Measurements from ENCODE around the gene SESTD1.
"Not testable (repeated sequence)": the region's sequence is repeated elsewhere in the genome, so short reads cannot be mapped to it uniquely, and the experiment has no call there.

The SESTD1 gene

DNA sequence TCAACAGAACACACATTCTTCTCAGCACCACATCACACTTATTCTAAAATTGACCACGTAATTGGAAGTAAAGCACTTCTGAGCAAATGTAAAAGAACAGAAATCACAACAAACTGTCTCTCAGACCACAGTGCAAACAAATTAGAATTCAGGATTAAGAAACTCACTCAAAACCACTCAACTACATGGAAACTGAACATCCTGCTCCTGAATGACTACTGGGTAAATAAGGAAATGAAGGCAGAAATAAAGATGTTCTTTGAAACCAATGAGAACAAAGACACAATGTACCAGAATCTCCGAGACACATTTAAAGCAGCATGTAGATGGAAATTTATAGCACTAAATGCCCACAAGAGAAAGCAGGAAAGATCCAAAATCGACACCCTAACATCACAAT lies 50.0 kb downstream of the SESTD1 start:
- H3K27me3 Mint-ChIP-seq; ATAC-seq (ENCODE audit: low read depth); H3K4me3 Mint-ChIP-seq; DNase-seq (ENCODE audit: low spot score in 2 of 2): not testable (repeated sequence)
- Mint-ChIP-seq H3K4me1 (peaks cover 27% of the 10 kb centered on the region), H3K27ac (peak overlapping the region; percentile 30), H3K9me3 (peaks cover 13% of the 10 kb centered on the region), H3K36me3 (peaks cover 21% of the 10 kb centered on the region)

DNA sequence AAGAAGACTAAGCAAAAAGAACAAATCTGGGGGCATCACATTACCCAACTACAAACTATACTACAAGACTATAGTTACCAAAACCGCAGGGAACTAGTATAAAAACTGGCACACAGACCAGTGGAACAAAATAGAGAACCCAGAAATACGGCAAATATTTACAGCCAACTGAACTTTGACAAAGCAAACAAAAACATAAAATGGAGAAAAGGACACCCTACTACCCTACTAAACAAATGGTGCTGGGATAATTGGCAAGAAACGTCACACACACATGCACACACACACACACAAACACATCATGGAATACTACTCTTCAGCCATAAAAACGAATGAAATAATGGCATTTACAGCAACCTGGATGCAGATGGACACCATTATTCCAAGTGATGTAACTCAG lies 53.3 kb downstream of the SESTD1 start:
- H3K36me3 Mint-ChIP-seq: peaks cover 32% of the 10 kb centered on the region
- DNase-seq (ENCODE audit: low spot score in 2 of 2) (no peak), ATAC-seq (ENCODE audit: low read depth) (no peak)
- H3K27me3 Mint-ChIP-seq: no peaks in the 10 kb centered on the region
- H3K4me1 Mint-ChIP-seq: peaks cover 27% of the 10 kb centered on the region
- peaks cover 25% of the 10 kb centered on the region for H3K9me3 Mint-ChIP-seq
- no peak overlapping the region for H3K4me3 Mint-ChIP-seq
- no peak overlapping the region for H3K27ac Mint-ChIP-seq

DNA sequence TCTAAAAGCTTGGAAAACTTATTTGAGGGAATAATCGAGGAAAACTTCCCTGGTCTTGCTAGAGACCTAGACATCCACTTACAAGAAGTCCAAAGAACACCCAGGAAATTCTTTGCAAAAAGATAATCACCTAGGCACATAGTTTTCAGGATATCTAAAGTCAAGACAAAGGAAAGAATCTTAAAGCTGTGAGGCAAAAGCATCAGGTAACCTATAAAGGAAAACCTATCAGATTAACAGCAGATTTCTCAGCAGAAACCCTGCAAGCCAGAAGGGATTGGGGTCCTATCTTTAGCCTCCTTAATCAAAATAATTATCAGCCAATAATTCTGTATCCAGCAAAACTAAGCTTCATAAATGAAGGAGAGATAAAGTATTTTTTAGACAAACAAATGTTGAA lies 56.4 kb downstream of the SESTD1 start:
- Mint-ChIP-seq H3K9me3 (peaks cover 25% of the 10 kb centered on the region), H3K4me1 (peaks cover 14% of the 10 kb centered on the region), H3K36me3 (peaks cover 33% of the 10 kb centered on the region)
- H3K27me3 Mint-ChIP-seq; ATAC-seq (ENCODE audit: low read depth); H3K4me3 Mint-ChIP-seq; H3K27ac Mint-ChIP-seq; DNase-seq (ENCODE audit: low spot score in 2 of 2): not testable (repeated sequence)

DNA sequence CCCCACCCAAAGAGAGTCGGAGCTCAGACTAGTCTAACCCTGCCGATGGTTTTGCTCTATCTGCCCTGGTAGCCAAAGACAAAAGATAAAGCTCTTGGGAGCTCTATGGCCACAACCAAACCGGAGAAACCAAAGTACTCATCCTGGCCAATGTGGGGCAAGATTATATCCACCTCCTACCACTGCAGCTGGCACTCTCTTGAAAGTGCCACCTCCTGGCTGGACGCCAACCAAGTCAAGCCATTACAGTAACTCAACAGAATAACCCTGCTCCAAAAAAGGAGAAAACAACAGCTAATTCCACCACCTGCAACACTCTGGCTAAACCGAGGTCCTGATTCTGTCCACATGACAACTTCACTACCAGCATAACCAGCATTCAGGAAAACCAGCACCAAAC lies 57.6 kb downstream of the SESTD1 start:
- Mint-ChIP-seq H3K4me3 (no peak overlapping the region), H3K36me3 (peaks cover 37% of the 10 kb centered on the region), H3K9me3 (peaks cover 31% of the 10 kb centered on the region), H3K4me1 (peaks cover 15% of the 10 kb centered on the region), H3K27me3 (no peaks in the 10 kb centered on the region), H3K27ac (no peak overlapping the region)
- no peak for DNase-seq (ENCODE audit: low spot score in 2 of 2)
- ATAC-seq (ENCODE audit: low read depth): no peak

DNA sequence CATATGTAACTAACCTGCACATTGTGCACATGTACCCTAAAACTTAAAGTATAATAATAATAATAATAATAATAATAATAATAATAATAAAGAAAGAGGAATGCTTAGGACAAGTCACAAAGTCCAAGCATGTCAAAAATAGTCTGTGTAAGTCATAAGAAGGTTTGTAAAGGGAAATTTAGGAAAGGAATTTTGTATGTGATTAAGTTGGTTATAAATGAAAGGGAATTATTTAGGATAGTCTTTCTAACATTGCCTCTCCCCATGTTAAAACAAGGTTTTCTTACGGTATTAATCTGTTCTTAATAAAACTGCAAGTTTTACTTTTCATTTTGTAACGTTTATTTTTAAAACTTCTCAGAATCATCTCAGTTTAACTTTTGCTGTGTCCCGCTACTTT lies 62.8 kb downstream of the SESTD1 start:
- Mint-ChIP-seq H3K36me3 (peaks cover 21% of the 10 kb centered on the region), H3K4me3 (no peak overlapping the region)

DNA sequence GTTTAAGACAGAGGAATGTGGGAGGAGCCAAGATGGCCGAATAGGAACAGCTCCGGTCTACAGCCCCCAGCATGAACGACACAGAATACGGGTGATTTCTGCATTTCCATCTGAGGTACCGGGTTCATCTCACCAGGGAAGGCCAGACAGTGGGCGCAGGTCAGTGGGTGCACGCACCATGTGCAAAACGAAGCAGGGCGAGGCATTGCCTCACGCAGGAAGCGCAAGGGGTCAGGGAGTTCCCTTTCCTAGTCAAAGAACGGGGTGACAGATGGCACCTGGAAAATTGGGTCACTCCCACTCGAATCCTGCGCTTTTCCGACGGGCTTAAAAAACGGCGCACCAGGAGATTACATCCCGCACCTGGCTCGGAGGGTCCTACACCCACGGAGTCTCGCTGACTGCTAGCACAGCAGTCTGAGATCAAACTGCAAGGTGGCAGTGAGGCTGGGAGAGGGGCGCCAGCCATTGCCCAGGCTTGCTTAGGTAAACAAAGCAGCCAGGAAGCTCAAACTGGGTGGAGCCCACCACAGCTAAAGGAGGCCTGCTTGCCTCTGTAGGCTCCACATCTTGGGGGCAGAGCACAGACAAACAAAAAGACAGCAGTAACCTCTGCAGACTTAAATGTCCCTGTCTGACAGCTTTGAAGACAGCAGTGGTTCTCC lies 68.6 kb downstream of the SESTD1 start:
- H3K9me3 Mint-ChIP-seq; H3K4me3 Mint-ChIP-seq; DNase-seq (ENCODE audit: low spot score in 2 of 2); H3K27me3 Mint-ChIP-seq; ATAC-seq (ENCODE audit: low read depth); H3K27ac Mint-ChIP-seq: not testable (repeated sequence)
- peaks cover 16% of the 10 kb centered on the region for H3K4me1 Mint-ChIP-seq
- peaks cover 30% of the 10 kb centered on the region for H3K36me3 Mint-ChIP-seq

More for the DNA sequence above, 62.8 kb downstream of the SESTD1 start:
- Mint-ChIP-seq H3K4me1 (peaks cover 8% of the 10 kb centered on the region), H3K9me3 (peaks cover 16% of the 10 kb centered on the region), H3K27me3 (no peaks in the 10 kb centered on the region), H3K27ac (no peak overlapping the region)
- no peak for DNase-seq (ENCODE audit: low spot score in 2 of 2)
- no peak for ATAC-seq (ENCODE audit: low read depth)

DNA sequence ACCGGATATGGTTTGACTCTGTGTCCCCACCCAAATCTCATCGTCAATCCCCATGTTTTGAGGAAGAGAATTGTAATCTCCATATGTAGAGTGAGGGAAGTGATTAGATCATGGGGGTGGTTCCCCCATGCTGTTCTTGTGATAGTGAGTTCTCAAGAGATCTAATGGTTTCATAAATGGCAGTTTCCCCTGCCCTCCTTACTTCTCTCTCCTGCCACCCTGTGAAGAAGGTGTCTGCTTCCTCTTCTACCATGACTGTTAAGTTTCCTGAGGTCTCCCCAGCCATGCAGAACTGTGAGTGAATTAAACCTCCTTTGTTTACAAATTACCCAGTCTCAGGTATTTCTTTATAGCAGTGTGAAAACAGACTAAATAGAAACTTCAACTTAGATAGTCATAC lies 69.5 kb downstream of the SESTD1 start:
- peaks cover 6% of the 10 kb centered on the region for H3K9me3 Mint-ChIP-seq
- ATAC-seq (ENCODE audit: low read depth) (no peak), DNase-seq (ENCODE audit: low spot score in 2 of 2) (no peak)
- peaks cover 16% of the 10 kb centered on the region for H3K4me1 Mint-ChIP-seq
- H3K4me3 Mint-ChIP-seq: no peak overlapping the region
- H3K27ac Mint-ChIP-seq: peak overlapping the region; percentile 33
- peaks cover 38% of the 10 kb centered on the region for H3K36me3 Mint-ChIP-seq
- no peaks in the 10 kb centered on the region for H3K27me3 Mint-ChIP-seq

DNA sequence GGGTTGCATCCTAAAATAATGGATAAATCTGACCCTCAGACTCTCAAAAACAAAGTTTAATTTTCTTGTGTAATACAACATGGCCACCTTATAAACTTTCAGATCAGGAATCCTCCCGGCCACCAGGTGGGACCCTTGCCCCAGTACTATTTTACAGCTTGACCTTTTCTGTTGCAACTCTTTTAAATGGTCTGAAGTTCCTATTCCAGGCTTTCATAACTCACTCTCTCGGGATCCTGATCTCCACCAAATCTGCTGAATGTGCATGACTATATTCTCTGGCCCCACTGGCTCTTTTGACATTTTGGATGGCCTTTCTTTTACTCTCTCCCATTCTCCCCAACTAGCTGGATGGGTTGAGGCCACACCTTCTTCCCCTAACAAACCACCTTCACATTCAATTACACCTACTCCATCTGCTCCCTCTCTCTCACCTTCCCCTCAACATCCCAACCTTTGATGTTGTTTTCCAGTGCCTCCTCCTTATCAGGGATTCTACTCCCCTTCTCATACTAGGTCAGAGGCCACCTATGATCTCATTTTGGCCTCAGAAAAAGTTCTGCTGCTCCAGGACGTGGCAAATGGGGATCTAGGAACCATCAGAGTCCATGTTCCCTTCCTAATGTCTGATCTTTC lies 70.8 kb downstream of the SESTD1 start:
- H3K27ac Mint-ChIP-seq: no peak overlapping the region
- H3K4me1 Mint-ChIP-seq: peaks cover 16% of the 10 kb centered on the region
- ATAC-seq (ENCODE audit: low read depth) (no peak), DNase-seq (ENCODE audit: low spot score in 2 of 2) (no peak)
- H3K9me3 Mint-ChIP-seq: peaks cover 12% of the 10 kb centered on the region
- no peak overlapping the region for H3K4me3 Mint-ChIP-seq
- peaks cover 50% of the 10 kb centered on the region for H3K36me3 Mint-ChIP-seq
- no peaks in the 10 kb centered on the region for H3K27me3 Mint-ChIP-seq

DNA sequence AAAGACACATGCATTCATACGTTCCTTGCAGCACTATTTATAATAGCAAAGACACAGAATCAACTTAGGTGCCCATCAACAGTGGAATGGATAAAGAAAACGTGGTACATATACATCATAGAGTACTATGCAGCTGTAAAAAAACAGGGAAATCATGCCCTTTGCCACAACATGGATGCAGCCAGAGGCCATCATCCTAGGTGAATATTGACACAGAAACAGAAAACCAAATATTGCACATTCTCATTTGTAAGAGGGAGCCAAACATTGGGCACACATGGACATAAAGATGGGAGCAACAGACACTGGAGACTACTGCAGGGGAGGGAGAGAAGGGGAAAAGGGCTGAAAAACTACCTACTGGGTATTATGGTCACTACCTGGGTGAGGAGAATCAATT lies 73.5 kb downstream of the SESTD1 start:
- ATAC-seq (ENCODE audit: low read depth) (no peak), DNase-seq (ENCODE audit: low spot score in 2 of 2) (no peak)
- Mint-ChIP-seq H3K9me3 (peaks cover 13% of the 10 kb centered on the region), H3K36me3 (peaks cover 50% of the 10 kb centered on the region), H3K4me1 (peaks cover 22% of the 10 kb centered on the region), H3K4me3 (no peak overlapping the region), H3K27me3 (no peaks in the 10 kb centered on the region), H3K27ac (no peak overlapping the region)

DNA sequence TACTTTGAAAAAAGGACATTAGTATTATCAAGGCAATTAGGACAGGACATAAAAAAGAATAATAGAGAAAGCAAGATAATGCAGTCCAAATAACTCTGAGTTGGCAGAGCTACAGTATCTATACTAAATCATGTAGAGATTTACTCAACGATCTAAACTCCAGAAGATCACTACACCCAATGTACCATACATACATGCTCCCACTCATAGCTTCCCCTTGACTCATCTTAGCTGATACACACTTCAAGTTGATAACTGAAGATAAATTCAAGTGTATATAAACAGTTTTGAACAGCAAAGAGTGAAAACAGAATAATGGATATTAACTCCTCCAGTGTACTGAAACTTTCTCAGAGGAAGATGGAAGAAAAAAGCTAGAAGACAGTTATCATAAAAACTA lies 78.5 kb downstream of the SESTD1 start:
- H3K36me3 Mint-ChIP-seq: peaks cover 38% of the 10 kb centered on the region
- H3K9me3 Mint-ChIP-seq: peaks cover 13% of the 10 kb centered on the region
- H3K4me3 Mint-ChIP-seq: no peak overlapping the region
- ATAC-seq (ENCODE audit: low read depth) (no peak), DNase-seq (ENCODE audit: low spot score in 2 of 2) (no peak)
- no peaks in the 10 kb centered on the region for H3K27me3 Mint-ChIP-seq
- peaks cover 17% of the 10 kb centered on the region for H3K4me1 Mint-ChIP-seq
- no peak overlapping the region for H3K27ac Mint-ChIP-seq

DNA sequence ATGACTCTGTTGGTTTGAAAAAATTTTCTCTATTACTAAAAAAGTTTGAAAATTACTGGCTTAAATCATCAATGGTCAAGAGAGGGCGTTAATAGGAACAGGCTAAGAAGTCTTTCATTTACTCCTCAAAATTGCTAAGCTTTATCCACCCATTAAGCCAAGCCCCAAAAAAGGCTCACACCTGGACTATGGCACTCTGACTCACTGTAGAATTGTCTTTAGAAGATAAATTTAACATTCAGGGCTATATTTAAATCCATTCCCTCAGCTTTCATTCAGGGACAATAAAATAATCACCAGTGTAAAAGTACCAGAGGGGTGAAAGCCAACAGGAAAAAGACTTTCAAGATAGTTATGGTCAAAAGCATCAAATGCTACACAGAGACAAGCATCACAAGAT lies 80.0 kb downstream of the SESTD1 start:
- no peaks in the 10 kb centered on the region for H3K27me3 Mint-ChIP-seq
- peaks cover 32% of the 10 kb centered on the region for H3K36me3 Mint-ChIP-seq
- no peak overlapping the region for H3K4me3 Mint-ChIP-seq
- H3K9me3 Mint-ChIP-seq: peaks cover 12% of the 10 kb centered on the region
- H3K27ac Mint-ChIP-seq: no peak overlapping the region
- no peak for ATAC-seq (ENCODE audit: low read depth)
- no peak for DNase-seq (ENCODE audit: low spot score in 2 of 2)
- H3K4me1 Mint-ChIP-seq: peaks cover 26% of the 10 kb centered on the region

DNA sequence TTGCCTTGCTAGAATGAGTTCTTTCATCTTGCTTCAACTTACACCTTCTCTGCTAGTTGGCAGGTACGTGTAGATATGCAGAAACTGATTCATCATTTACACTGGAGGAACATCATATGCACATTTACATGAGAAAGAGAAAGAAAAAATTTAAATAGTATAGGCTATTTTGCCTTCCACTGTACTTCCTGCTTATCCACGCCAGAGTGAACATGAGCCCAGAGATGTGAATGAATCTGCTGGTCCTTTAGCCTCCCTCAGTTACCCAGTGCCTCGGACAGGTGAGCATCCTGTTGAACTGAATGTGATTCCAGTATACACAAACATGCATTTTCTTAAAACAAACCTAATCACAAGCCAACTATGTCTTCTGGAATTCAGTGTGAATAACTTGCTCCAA lies 83.6 kb downstream of the SESTD1 start:
- no peak for DNase-seq (ENCODE audit: low spot score in 2 of 2)

DNA sequence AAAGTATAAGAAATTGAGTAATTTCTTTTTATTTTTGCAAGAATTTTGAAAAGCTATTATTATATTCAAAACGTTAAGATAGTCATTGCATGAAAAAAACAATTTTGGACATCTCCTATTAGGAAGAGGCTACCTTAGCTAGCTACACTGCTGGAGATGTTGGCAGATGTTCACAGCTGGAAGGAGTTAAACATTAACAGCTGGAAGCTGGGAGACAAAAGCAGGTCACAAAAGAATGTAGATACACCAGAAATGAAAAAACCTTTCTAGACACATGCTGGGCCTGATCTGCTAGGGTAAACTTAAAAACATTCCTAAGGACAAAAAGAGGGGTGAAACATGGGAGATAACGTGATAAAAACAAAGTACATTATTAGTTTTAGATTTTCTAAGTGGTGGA lies 84.4 kb downstream of the SESTD1 start:
- H3K27me3 Mint-ChIP-seq: no peaks in the 10 kb centered on the region
- DNase-seq (ENCODE audit: low spot score in 2 of 2): no peak
- no peak overlapping the region for H3K27ac Mint-ChIP-seq

More for the DNA sequence above, 83.6 kb downstream of the SESTD1 start:
- Mint-ChIP-seq H3K27ac (peak overlapping the region; percentile 4), H3K4me1 (peaks cover 17% of the 10 kb centered on the region), H3K36me3 (peaks cover 24% of the 10 kb centered on the region), H3K4me3 (no peak overlapping the region), H3K27me3 (no peaks in the 10 kb centered on the region), H3K9me3 (peaks cover 3% of the 10 kb centered on the region)
- ATAC-seq (ENCODE audit: low read depth): no peak

DNA sequence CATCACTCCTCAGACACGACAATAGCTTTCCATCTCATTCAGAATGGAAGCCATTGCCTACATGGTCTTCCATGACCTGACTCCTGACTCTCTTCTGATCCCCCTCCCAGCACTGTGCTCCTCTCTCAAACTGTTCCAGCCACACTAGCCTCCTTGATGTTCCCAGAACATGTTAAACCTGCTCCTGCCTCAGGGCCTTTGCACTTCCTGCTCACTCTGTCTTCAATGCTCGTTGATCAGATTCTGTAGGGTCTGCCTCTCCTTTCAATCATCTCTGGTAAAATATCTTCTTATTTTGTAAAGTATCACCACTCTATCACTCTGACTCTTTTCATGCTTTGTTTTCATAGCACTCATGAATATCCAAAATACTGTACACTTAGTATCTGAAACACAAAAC lies 84.9 kb downstream of the SESTD1 start:
- Mint-ChIP-seq H3K4me1 (peaks cover 17% of the 10 kb centered on the region), H3K27ac (no peak overlapping the region), H3K27me3 (no peaks in the 10 kb centered on the region), H3K4me3 (no peak overlapping the region), H3K9me3 (peaks cover 3% of the 10 kb centered on the region), H3K36me3 (peaks cover 30% of the 10 kb centered on the region)
- no peak for ATAC-seq (ENCODE audit: low read depth)
- no peak for DNase-seq (ENCODE audit: low spot score in 2 of 2)

More for the DNA sequence above, 84.4 kb downstream of the SESTD1 start:
- Mint-ChIP-seq H3K4me3 (no peak overlapping the region), H3K9me3 (peaks cover 3% of the 10 kb centered on the region), H3K36me3 (peaks cover 30% of the 10 kb centered on the region), H3K4me1 (peaks cover 17% of the 10 kb centered on the region)
- ATAC-seq (ENCODE audit: low read depth): no peak

DNA sequence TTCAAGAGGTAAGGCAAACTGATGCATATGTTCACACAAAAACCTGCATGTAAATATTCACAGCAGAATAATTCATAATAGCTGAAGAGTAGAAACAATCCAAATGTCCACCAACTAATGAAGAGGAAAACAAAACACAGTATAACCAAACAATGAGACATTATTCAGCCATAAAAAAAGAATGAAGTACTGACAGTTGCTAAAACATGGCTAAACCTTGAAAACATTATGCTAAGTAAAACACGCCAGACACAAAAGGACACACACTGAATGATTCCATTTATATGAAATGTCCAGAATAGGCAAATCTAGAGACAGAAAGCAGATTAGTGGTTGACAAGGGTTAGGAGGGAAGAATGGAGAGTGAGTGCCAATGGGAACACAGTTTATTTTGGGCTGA lies 86.9 kb downstream of the SESTD1 start:
- H3K36me3 Mint-ChIP-seq: peaks cover 34% of the 10 kb centered on the region
- H3K9me3 Mint-ChIP-seq: peaks cover 3% of the 10 kb centered on the region
- no peak overlapping the region for H3K27ac Mint-ChIP-seq
- no peak for ATAC-seq (ENCODE audit: low read depth)
- H3K4me1 Mint-ChIP-seq: peaks cover 18% of the 10 kb centered on the region
- no peak for DNase-seq (ENCODE audit: low spot score in 2 of 2)
- no peak overlapping the region for H3K4me3 Mint-ChIP-seq
- H3K27me3 Mint-ChIP-seq: no peaks in the 10 kb centered on the region
